GDM1 (cell line): Measurements from ENCODE around the gene PSMA2.
"Not testable (repeated sequence)": the region's sequence is repeated elsewhere in the genome, so short reads cannot be mapped to it uniquely, and the experiment has no call there.

Experiments
- DNase-seq: peaks from one replicate; lab custom pipeline; 2025; lab: John Stamatoyannopoulos, UW

PSMA2 gene

DNA sequence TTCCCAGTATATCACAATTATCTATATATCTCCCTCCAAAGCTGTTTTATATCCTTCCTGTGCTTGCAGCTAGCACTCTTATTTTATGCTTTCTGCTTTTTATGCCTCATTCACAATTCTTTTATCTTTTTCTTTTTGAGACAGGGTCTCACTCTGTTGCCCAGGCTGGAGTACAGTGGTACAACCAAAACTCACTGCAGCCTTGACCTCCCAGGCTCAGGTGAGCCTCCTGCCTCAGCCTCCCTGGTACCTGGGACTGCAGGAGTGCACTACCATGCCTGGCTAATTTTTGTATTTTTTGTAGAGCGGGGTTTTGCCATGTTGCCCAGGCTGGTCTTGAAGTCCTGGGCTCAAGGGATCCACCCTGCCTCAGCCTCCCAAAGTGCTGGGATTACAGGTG, 25.8 kb downstream of the PSMA2 start:
- no peak for DNase-seq

DNA sequence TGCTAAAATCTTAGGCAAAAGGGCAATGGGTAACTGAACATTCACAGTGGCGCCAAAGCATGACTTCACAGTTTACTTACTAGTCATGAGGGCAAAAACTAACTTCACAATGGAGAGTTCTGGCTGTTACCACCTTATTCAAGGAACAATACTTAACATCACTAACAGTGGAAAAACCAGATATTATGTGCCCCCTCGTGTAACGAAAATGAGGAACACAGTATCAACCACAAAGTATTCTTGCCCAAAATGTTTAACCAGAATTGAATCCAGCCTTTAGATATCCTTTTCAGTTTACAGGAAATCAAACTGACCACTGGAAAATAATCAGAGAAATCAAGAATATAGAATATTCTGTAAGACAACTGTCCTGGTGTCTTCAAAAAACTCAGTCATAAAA, 29.6 kb downstream of the PSMA2 start:
- DNase-seq, result no peak

DNA sequence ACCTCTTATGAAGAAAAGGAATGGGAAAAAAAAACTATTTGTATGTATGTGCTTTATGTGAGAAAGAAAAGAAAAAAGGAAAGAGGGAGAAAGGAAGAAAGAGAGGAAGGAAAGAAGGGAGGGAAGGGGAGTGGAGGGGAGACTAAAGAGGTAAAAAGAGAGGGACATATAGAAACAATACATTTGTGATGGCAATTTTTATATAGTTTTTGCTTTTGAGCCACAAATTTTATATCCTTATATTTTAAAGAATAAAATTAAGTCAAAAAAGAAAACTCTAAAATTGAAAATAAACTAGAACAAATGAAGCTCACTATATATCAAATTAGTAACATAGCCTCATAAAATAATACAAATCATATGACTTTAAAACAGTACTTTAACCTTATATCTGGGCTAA, 31.1 kb downstream of the PSMA2 start:
- DNase-seq, result no peak

DNA sequence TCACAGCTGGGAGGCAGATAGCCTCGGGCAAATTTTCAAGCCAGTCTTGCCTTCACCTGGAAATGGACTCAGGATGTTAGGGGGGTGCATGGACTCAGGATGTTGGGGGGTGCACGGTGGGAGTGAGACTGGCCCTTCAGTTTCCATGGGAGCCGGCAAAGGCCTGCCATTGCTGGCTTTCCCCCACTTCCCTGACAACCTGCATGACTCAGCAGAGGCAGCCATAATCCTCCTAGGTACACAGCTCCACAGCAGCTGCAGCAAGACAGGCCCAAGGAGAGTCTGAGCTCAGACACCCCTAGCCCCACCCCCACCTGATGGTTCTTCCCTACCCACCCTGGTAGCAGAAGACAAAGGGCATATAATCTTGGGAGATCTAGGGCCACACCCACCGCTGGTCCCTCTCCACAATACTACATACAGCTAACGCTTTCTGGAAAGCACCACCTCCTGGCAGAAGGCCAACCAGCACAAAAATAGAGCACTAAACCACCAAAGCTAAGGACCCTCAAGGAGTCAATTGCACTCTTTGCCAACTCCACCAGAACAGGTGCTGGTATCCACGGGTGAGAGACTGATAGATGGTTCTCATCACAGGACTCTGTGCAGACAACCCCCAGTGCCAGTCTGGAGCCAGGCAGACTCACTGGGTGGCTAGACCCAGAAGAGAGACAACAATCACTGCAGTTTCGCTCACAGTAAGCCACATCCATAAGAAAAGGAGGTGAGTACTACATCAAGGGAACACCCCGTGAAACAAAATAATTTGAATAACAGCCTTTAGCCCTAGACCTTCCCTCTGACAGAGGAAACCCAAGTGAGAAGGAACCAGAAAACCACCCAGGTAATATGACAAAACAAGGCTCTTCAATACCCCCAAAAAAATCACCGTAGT, 38.4 kb downstream of the PSMA2 start:
- DNase-seq, result no peak

DNA sequence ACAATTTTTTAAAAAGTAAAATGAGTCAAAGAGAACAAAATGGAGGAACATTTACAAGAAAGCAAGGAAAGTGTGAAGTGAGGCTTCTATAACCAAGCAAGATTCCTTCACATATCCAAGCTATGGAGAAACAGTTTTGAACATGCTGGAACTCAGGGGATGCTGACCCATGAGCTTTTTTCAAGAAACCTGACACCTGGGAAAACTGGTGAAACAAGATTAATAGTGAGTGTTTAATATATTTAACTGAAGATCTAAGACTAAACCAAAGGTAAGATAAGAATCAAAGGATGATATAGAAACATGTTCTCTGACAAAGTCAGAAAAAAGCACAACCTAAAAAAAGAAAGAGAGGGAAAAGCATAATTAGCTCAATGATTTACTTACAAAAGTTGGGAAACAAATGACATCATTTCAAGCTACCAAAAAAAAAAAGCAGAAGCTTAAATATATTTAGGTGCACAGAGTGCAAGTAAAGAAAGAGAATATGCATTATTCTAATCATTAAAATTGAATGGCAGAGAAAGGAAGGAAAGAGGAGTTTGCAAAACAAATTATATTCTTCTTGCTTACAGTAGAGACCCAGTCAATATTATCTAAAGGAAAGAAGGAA, 45.0 kb downstream of the PSMA2 start:
- DNase-seq, result no peak

DNA sequence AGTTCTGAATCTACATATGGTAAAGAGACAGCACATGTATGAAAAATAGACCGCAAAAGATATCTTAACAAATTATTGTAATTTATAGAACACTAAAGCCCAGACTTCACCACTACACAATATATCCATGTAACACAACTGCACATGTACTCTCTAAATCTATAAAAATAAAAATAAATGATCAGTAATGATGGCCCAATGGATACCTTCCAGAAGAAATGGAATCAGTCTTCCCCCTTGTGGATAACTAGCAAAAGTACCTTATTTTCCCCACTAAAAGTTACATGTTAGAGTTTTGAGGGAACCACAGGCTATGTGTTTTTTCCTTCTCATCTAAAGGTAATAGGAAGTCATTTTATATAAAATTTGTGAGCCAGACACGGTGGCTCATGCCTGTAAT, 45.8 kb downstream of the PSMA2 start:
- no peak for DNase-seq

DNA sequence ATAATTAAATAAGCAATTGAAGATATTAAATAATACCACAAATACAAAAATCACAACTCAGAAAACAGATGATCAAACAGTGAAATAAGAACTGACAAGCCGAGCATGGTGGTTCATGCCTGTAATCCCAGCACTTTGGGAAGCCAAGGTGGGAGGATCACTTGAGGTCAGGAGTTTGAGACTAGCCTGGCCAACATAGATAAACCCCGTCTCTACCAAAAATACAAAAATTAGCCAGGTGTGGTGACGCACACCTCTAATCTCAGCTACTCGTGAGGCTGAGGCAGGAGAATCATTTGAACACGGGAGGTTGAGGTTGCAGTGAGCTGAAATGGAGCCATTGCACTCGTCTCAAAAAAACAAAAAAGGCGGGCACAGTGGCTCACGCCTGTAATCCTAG, 46.8 kb downstream of the PSMA2 start:
- not testable (repeated sequence) for DNase-seq

DNA sequence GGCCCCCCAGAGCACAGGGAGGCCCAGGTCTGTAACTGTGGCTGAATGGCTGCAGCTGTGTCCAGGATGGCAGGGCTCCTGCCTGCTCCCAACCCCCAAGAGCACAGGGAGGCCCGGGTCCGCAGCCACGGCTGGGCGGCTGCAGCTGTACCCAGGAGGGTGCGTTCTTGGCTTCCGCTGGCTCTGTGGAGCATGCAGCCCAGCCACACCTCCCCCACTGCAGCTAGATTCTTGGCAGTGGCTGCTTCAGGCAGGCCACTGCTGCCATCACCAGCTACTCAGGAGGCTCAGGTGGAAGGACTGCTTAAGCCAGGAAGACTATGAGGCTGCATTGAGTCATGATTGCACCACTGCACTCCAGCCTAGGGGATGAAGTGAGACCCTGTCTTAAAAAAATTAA, 48.0 kb downstream of the PSMA2 start:
- DNase-seq, result no peak

DNA sequence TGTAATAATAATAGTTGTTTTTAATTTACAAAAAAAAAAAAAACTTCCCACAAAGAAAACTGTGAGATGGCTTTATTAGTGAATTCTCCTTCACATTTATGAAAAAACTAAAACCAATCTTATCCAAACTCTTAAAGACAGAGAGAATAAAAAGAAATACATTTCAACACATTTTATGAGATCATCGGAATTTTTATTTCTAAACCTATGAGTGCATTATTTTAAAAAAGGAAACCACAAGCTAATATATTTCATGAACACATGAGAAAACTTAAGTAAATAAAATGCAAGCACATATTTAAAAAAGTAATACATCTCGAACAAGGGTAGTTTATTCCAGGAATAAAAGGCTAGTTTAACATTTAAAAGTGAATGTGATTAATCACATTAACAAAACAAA, 51.6 kb downstream of the PSMA2 start:
- DNase-seq, result no peak

DNA sequence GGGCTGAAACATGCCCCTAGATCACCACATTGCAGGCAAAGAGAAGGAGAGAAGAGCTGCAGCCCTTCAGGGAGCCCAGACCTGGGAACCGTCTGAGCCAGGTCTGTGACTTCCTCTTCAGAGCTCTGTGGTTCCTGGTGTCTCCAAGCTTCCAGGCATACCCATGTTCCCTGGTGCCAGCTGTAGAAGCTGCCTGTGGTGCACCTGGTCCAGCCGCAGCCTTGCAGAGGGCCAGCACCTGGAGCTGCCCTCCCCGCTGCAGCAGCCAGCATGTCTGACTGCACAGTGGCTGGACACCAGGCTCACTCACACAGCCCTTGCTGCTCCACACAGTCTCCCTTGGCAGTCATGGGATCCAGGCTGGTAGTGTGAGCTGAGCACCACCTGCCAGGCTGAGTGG, 53.7 kb downstream of the PSMA2 start:
- no peak for DNase-seq

DNA sequence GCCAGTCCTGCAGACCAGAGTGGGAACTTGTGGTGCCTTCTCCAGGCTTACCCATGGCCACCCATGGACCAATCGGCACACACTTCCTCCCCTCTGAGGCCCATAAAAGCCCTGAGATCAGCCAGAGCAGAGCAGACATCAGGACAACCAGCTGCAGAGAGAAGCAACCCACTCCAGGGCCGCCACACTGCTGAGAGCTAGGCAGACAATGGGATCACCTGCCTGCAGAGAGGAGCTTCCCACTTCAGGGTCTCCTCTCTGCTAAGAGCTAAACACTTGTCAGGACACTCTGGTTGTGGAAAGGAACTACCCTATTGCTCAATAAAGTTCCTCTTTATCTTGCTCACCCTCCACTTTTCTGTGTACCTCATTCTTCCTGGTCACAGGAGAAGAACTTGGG, 54.1 kb downstream of the PSMA2 start:
- DNase-seq, result no peak

DNA sequence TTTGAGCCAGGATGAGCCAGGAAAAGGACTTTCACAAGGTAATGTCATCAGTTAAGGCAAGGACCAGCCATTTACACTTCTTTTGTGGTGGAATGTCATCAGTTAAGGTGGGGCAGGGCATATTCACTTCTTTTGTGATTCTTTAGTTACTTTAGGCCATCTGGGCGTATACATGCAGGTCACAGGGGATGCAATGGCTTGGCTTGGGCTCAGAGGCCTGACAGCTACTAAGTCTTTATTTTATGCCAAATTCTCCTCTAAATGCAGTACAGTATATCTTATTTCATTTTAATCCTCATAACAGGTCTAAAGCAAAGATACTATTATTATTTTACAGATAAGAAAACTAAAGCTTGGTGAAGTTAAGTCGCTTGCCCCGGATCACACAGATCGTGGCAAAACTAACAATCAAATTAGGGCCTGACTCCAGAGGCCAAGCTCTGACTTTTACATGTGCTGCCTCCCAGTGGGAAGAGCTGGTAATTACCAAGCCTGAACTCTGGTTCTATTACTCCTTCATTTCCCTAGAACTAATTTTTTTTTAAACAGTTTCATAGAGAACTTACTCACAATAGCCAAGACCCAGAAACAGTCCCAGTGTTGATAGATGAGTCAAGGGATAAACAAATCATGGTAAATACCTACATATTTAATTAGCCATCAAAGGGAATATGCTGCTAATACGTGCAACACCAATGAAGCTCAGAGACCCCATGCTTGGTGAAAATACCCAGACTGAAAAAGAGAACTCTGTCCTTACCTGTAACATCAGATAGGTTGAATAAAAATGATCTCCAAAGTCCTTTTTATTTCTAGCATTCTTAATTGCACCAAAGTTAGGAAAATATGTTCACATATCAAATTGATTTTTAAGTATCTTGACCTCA, 55.5 kb downstream of the PSMA2 start:
- no peak for DNase-seq

DNA sequence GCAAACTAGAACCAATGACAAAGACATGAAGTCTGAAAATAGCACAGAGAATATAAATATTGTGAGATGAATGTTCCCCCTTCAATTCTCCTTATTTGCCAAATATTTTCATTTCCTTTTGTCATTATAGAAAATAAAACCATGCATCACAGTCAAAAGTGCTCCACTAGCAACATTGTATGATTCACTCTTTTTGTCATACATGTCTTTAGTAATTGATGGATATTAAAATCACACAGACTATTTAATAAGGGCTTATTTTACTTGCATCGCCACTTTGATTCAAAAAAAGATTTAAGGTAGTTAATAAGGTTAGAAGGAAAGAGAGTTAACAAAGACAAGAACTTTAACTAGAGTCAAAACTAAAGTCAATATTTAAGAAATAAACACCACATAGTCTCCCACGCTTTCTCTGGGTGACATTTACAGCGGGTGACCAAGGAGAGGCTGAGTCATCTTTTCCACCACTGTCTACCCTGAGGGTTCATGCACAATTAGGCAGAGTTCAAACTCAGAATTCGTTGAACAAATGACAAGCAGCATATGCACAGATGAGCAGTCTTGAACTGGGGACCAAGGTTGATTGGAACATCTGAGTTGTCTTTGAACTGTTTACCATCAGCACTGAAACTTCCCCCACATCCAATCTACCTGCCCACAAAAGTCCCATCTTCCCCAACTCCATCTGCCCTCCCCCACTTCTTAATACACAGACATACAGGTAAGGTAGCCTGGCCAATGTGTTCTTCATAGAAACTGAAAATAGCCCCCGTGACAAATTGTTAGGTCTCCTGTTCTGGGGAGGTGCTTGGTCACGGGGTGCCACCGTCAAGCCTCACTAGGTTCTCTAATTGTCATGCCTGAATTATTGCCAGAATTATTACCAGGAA, 62.6 kb downstream of the PSMA2 start:
- no peak for DNase-seq

DNA sequence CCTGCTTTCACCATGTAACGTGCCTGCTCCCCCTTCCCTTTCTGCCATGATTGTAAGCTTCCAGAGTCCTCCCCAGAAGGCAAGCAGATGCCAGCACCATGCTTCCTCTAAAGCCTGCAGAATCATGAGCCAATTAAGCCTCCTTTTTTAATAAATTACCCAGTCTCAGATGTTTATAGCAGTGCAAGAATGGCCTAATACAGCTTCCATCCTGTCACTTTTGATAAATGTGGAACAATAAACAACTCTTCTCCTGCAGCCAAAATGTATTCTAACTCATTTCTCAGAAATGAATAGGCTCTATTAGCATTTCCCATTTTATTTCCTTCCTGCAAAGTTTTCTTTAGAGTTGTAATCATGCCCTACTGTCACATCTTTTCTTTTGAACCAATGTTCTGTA, 63.5 kb downstream of the PSMA2 start:
- DNase-seq, result no peak
